Stimulated activated effector memory CD8-positive, alpha-beta T cell treated with anti-CD3 and anti-CD28 coated beads, Interleukin-12 subunit alpha, Interleukin-12 subunit beta, amount 100 ng/mL, for 72 hours (primary cell): ENCODE data around the gene MTRF1L.

Experiments
- ATAC-seq: fragments of 150-1000 bp; cut with Tn5 transposase; 2 replicates; pipeline ENCODE4 v1.10.0; 2021
- DNase-seq, 2 donors: peaks; one replicate each; pipeline ENCODE4 v3.0.0; 2021 to 2022; ENCODE audit warnings: low spot score in 2 of 2
- H3K27ac Mint-ChIP-seq: one replicate; pipeline ENCODE4 v1.8.0; 2022; ENCODE audit warnings: mild to moderate bottlenecking, mixed read lengths
- H3K36me3 Mint-ChIP-seq: one replicate; pipeline ENCODE4 v1.8.0; 2022; ENCODE audit warnings: mild to moderate bottlenecking, mixed read lengths
- H3K4me1 Mint-ChIP-seq: one replicate; pipeline ENCODE4 v1.8.0; 2022; ENCODE audit warnings: mixed read lengths
- H3K4me3 Mint-ChIP-seq: one replicate; pipeline ENCODE4 v1.8.0; 2022; ENCODE audit warnings: mild to moderate bottlenecking, mixed read lengths
- H3K9me3 Mint-ChIP-seq: one replicate; pipeline ENCODE4 v1.8.0; 2022; ENCODE audit warnings: mixed read lengths

The MTRF1L gene

DNA sequence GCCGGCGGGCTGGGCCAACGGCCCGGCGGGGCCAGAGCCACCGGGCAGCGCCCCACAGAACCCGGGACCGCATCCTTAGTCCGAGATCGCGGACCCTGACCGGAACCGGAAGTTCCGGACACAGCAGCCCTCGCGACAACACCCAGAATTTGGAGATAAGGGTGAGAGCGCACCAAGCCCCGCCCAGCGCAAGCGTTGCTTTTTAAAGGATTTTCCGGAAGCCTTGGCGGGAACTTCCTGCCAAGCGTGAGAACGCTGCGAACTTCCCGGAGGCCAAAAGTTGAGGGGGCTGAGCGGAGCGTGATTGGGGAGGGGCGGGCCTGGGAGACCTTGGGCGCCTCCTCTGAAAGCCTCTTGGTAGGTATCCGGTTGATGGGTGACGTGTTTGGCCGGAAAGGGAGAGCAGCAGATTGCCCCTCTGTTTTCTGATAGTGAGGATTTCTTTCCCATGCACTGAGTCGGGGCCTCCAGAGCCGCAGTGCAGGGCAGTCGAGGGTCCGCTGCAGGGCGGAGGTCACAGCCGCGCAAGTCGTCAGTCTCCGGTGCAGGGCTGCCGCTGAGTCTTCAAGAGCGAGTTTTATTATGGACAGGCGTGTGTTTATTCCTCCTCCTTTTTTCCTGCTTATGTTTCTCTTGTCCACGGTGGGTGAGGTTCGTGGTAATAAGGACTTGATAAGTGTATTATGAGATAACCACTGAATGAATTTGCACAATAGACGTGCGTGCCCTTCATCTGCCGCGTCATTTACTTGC lies at the start of gene MTRF1L:
MTRF1L (minus strand) TSS at position 97 of the 753 bp plus-strand sequence; CDS start at position 73, 24 bp downstream.
- Mint-ChIP-seq H3K27ac (peak within 1 kb of the TSS; percentile 96), H3K36me3 (peaks cover 41% of the 10 kb centered on the region), H3K4me1 (peaks cover 38% of the 10 kb centered on the region), H3K4me3 (peak within 1 kb of the TSS; percentile 94), H3K9me3 (no peaks in the 10 kb centered on the region)
- ATAC-seq (peak; percentile 91), DNase-seq (peak; percentile 69 to 93)

DNA sequence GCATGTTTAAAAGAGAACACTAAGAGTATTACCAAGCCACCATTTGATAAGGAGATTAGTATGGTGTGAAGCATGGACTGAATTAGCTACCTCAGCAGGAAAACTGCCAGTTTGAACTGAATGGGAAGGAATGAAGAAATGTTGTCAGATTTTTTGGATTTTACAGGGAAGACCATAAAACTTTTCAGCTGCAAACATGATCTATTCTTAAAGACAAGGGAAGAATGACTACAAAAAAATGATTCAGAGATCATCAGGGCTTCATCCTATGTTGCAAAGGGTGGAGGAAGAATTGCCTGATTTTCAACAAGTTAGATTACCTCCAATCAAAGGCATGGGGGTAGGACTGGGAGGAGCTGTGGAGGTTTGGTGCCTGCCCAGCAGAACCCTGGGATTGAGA lies 49.3 kb upstream of the MTRF1L start:
- Mint-ChIP-seq H3K4me3 (no peak overlapping the region), H3K36me3 (no peaks in the 10 kb centered on the region), H3K27ac (no peak overlapping the region), H3K4me1 (no peaks in the 10 kb centered on the region), H3K9me3 (peaks cover 5% of the 10 kb centered on the region)
- ATAC-seq (no peak), DNase-seq (no peak)

DNA sequence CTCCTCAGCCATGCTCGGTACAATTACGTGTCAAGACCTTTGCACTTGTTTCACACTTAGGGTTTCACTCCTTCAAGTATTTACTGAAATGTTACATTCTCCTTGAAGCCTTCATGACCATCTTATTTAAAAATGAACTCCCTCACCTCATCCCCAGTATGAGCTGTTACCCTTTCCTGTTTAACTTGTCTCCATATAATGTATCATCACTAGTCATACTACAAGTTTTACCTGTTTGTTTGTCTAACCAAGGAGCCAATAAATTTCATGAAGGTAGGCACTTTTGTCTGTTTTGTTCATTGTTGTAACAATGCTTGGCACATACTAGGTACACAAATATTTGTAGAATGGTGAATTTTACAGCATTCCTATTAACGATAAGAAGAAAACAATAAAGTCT lies 46.1 kb upstream of the MTRF1L start:
- H3K9me3 Mint-ChIP-seq, result peaks cover 5% of the 10 kb centered on the region
- H3K36me3 Mint-ChIP-seq, result no peaks in the 10 kb centered on the region
- no peak overlapping the region for H3K4me3 Mint-ChIP-seq

GRCh38 chr6:153047386-153047785 lies 44.9 kb upstream of the MTRF1L start:
- ATAC-seq (no peak), DNase-seq (no peak)
- Mint-ChIP-seq H3K4me1 (no peaks in the 10 kb centered on the region), H3K9me3 (peaks cover 5% of the 10 kb centered on the region), H3K36me3 (no peaks in the 10 kb centered on the region), H3K27ac (no peak overlapping the region), H3K4me3 (no peak overlapping the region)

More for the DNA sequence above, 46.1 kb upstream of the MTRF1L start:
- no peak for DNase-seq
- Mint-ChIP-seq H3K4me1 (no peaks in the 10 kb centered on the region), H3K27ac (no peak overlapping the region)
- ATAC-seq, result no peak

DNA sequence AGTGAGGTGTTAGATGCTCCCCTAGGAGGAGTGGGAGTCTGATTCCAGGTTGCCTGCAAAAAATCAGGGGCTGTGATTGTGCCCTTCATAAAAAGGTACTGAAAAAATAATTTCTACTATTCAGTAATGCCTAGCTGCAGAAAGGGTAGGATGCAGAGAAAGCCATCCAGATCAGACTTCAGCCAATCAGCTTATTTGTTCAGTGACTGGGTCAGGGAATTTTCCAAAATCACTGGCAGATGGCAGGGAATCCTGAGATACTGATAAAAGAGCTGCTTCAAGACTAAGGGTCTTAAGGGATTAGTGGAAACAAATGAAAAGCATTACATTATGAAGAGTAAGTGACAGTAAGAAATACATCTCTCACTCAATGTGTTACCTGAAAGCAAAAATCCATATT lies 42.8 kb upstream of the MTRF1L start:
- H3K4me1 Mint-ChIP-seq, result no peaks in the 10 kb centered on the region
- peaks cover 5% of the 10 kb centered on the region for H3K9me3 Mint-ChIP-seq
- no peak overlapping the region for H3K27ac Mint-ChIP-seq
- no peak for DNase-seq
- no peaks in the 10 kb centered on the region for H3K36me3 Mint-ChIP-seq
- H3K4me3 Mint-ChIP-seq, result no peak overlapping the region
- no peak for ATAC-seq

- H3K4me3 Mint-ChIP-seq, result no peak overlapping the region
- no peaks in the 10 kb centered on the region for H3K36me3 Mint-ChIP-seq
- ATAC-seq (no peak), DNase-seq (no peak)
- peaks cover 5% of the 10 kb centered on the region for H3K9me3 Mint-ChIP-seq
- no peak overlapping the region for H3K27ac Mint-ChIP-seq
- H3K4me1 Mint-ChIP-seq, result no peaks in the 10 kb centered on the region
Measured at GRCh38 chr6:153044295-153044694, 41.8 kb upstream of the MTRF1L start.

DNA sequence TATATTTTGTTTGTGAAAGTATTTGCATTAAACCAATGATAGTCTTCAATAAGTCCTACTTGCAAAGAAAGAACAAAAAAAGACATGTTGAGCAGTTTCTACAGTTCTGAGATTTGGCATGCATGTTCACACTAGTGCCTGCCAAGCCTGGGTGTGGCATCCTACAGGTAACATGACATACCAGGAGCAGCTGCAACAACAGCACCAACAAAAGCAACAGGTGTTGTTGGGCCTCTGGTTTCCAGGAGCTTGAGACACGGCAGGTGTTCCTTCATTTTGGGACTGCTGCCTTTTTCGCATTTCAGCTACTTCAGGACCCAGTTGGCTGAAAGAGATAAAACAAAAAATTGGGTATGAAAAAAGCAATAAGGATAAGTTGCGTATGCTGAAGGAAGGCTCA lies 41.2 kb upstream of the MTRF1L start:
- no peaks in the 10 kb centered on the region for H3K4me1 Mint-ChIP-seq
- DNase-seq (no peak), ATAC-seq (no peak)
- peaks cover 5% of the 10 kb centered on the region for H3K9me3 Mint-ChIP-seq
- no peaks in the 10 kb centered on the region for H3K36me3 Mint-ChIP-seq
- no peak overlapping the region for H3K27ac Mint-ChIP-seq
- no peak overlapping the region for H3K4me3 Mint-ChIP-seq

DNA sequence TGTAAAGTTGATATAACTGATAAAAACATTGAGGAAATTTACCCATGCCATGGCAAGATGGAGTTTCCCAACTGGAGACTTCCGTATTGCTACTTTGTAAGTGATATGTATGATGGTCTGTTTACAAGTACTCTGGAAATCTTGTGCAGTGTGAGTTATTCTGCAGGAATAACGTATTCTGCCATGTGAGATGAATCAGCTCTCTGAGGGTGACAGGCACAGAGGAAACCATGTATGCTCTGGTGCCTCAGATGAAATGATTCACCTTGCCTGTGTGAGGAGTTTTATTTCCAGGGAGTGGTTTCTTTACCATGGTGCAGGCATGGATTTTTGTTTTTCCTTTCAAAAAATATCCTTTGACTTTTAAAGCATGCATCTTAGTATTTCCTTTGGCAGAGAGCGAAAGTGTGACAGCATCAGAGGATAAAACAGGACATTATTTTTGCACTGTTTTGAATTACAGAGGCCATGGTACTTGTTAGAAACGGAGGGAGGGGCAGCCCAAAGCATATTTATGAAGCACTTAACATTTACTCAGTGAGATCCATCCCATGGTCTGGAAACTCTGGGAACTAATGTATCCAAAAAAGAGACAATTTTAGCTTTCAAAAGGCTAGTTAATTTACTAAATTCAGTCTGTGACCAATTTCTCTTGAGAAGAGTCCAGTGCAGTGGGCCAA lies 36.0 kb upstream of the MTRF1L start:
- no peak overlapping the region for H3K4me3 Mint-ChIP-seq
- H3K9me3 Mint-ChIP-seq, result no peaks in the 10 kb centered on the region
- no peaks in the 10 kb centered on the region for H3K36me3 Mint-ChIP-seq
- H3K4me1 Mint-ChIP-seq, result no peaks in the 10 kb centered on the region
- ATAC-seq, result no peak
- no peak for DNase-seq
- H3K27ac Mint-ChIP-seq, result no peak overlapping the region

GRCh38 chr6:153034139-153034538 lies 31.6 kb upstream of the MTRF1L start:
- DNase-seq (no peak), ATAC-seq (no peak)
- Mint-ChIP-seq H3K9me3 (no peaks in the 10 kb centered on the region), H3K27ac (no peak overlapping the region), H3K36me3 (no peaks in the 10 kb centered on the region), H3K4me3 (no peak overlapping the region), H3K4me1 (no peaks in the 10 kb centered on the region)

DNA sequence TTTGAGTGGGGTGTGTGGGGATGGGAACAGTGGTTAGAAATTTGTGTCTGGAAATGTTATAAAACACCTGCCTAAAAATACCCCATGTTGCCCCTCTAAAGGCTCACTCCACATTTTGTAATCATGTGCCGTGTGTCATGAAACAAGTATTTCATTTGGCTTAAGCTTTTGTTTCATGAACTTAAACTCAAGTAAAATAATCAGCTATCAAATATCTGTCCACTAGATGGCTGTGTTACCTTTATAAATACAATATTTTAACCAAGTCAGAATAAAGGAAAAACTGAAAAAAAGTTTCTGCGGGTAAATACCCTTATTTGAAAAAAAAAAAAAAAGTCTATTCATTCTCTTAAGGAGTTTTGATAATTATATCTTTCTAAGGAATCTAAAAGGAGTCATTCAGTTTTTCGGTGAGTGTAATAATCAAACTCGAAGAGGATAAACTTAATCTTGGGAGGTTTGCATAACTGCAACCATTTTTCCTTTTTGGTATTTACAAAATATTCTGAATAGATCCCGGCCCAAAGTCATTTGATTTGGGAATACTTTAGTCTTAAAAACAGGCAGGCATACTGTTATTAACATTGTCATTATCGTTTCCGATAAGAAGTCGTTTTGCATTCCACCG lies 29.9 kb upstream of the MTRF1L start:
- ATAC-seq (no peak), DNase-seq (no peak)
- no peak overlapping the region for H3K27ac Mint-ChIP-seq
- H3K4me1 Mint-ChIP-seq, result no peaks in the 10 kb centered on the region
- H3K4me3 Mint-ChIP-seq, result no peak overlapping the region
- H3K36me3 Mint-ChIP-seq, result no peaks in the 10 kb centered on the region
- no peaks in the 10 kb centered on the region for H3K9me3 Mint-ChIP-seq

DNA sequence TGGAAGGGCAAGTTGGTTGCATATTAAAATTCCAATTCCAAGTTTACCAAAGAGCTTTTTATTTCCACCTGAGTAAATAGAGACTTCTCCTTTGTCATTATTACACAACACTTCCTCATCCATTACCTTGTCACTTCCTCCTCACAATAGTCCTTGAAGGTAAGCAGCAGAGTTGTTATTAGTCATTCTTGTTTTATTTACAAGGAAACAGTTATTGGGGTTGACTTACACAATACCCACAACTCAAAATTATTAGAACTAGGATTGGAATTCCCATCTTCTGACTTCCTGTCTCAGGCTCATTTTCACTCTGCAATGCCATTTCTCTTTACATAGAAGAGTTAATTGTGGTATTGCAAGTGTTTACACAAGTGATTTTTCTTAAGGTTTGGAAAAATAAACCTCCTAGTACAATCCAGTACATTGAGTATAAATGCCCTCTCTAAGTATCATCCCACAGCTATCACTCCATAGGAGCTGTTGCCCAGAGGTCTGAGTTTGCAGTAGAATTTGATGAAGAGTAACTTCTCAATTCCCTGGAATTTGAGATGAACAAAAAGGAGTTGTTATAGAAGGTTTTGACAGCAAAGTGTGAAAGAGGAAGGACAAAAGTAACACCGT lies 28.9 kb upstream of the MTRF1L start:
- ATAC-seq, result no peak
- Mint-ChIP-seq H3K4me1 (no peaks in the 10 kb centered on the region), H3K4me3 (no peak overlapping the region), H3K36me3 (no peaks in the 10 kb centered on the region), H3K27ac (no peak overlapping the region), H3K9me3 (no peaks in the 10 kb centered on the region)
- DNase-seq, result no peak

DNA sequence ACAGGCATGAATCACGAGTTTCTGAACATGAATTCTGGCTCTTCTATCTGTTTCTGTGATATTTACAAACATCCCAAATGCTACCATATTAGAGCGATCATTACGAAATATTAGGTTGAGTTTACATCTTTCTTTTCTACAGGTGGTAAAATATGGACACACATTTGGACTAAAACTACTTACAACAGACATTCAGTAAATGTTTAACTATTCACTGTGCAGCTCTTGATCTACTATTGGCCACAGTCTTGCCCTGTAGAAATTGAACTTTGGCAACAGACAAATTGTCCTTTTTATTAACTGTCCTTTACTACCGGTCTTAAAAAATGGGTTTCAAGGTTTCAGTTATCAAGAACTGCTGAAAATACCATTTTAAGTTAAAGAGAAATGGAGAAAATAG lies 26.5 kb upstream of the MTRF1L start:
- Mint-ChIP-seq H3K4me3 (no peak overlapping the region), H3K36me3 (no peaks in the 10 kb centered on the region), H3K4me1 (no peaks in the 10 kb centered on the region), H3K27ac (no peak overlapping the region), H3K9me3 (no peaks in the 10 kb centered on the region)
- ATAC-seq (no peak), DNase-seq (no peak)

DNA sequence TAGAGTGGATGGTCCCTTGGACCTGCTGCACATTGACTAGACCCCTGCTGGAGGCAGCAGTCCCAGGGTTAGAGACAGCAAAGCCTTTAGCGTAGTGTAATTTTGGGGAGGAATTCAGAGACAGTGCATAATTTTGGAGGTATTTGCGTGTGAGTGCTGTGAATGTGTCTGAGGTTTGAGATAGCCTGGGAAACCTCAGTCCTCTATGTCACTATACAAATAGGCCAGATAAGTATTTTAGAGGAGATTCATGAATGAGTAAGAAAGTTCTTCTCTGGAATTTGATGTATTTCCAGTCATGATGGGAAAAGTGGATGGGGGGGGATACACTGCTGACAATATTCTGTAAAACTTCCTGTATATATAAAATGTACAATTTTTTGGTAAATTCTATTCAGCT lies 25.8 kb upstream of the MTRF1L start:
- no peak overlapping the region for H3K27ac Mint-ChIP-seq
- DNase-seq (no peak), ATAC-seq (no peak)
- H3K4me3 Mint-ChIP-seq, result no peak overlapping the region
- H3K9me3 Mint-ChIP-seq, result no peaks in the 10 kb centered on the region
- no peaks in the 10 kb centered on the region for H3K36me3 Mint-ChIP-seq
- H3K4me1 Mint-ChIP-seq, result no peaks in the 10 kb centered on the region

DNA sequence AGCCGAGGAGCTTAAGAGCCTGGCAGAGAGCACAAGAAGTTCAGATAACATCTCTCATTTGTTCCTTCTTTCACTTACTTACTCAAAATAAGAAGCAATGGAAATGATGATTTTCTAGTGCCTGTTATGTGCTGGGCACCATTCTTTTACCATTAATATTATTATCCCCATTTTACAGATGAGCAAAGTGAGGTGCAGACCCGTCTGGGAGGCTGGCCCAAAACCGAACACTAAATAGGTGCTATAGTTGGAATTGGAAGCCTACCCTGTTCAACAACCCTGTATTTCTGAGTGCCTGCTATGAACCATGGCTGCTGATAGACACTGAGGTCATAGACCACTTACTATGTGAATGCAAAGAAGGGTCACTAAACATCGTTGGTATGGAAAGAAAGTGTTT lies 25.0 kb upstream of the MTRF1L start:
- Mint-ChIP-seq H3K4me3 (no peak overlapping the region), H3K36me3 (no peaks in the 10 kb centered on the region), H3K4me1 (no peaks in the 10 kb centered on the region), H3K9me3 (no peaks in the 10 kb centered on the region), H3K27ac (no peak overlapping the region)
- ATAC-seq (no peak), DNase-seq (no peak)

DNA sequence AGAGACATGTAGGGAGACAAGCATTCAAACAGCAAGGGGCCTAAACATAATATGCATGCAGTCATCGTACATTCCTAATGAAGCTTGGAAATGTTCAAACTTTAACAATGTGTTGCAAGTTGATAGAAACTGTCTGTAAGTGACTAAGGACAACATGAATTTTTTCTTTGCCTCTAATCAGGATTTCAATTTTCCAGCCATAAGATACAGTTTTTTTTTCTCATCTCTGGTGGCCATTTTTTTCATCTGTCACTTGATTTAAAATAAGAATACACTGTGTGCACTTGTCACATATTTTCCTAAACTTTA lies 22.2 kb upstream of the MTRF1L start:
- Mint-ChIP-seq H3K9me3 (no peaks in the 10 kb centered on the region), H3K36me3 (no peaks in the 10 kb centered on the region), H3K27ac (no peak overlapping the region), H3K4me1 (no peaks in the 10 kb centered on the region), H3K4me3 (no peak overlapping the region)
- ATAC-seq, result no peak
- DNase-seq, result no peak
